ENCODE measurements around the gene ATP8B1. TPM values are rescaled to one million over a fixed set of nuclear protein-coding genes. Genes with fewer than 3 reads are reported as not detected.

The ATP8B1 gene
- total and polyA plus RNA-seq, 2 of the 8 experiments (the other 6 are each of a cell fraction or from before 2014, with no cell fraction given), result 1.1 to 4.6 TPM

DNA sequence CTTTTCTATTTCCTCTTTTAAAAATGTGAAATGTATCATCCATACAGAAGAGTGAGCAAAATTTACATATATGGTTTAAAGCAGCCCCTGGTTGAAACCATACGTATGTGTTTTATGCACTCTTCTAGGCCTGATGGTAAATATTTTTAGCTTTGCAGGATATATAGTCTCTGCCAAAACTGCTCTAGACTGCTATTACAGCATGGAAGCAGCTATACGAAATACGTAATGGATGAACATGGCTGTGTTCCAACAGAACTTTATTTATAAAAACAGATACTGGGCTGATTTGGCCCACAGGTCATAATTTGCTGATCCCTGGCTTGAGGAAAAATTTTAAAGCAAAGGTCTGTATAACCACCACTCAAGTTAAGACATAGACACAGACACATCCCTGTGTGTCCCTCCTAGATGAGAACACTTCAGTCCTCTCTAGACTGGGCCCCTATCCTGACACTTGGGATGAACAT, 42.5 kb upstream of the ATP8B1 start (continued):
- TF ChIP-seq SIX5 (IDR thresholded peaks at IDR 0.05; ENCODE audit: low read depth, low read length), result no peak
- TF ChIP-seq, protein P1, sequence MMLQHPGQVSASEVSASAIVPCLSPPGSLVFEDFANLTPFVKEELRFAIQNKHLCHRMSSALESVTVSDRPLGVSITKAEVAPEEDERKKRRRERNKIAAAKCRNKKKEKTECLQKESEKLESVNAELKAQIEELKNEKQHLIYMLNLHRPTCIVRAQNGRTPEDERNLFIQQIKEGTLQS (IDR thresholded peaks at IDR 0.05; ENCODE audit: insufficient read depth, low read depth, low read length), result no peak
- no peak for TF ChIP-seq SP2 (IDR thresholded peaks at IDR 0.05; ENCODE audit: low read length)
- no peak for TF ChIP-seq KDM4A (IDR thresholded peaks at IDR 0.05; ENCODE audit: low read depth, low read length, severe bottlenecking)
- no peak for TF ChIP-seq JUN (IDR thresholded peaks at IDR 0.05; ENCODE audit: low read depth, low read length)

All from H1 (cell line).